Fibroblast of the aortic adventitia (primary cell): ENCODE results near the gene RAD21L1. TPM values are rescaled to one million over a fixed set of nuclear protein-coding genes. Genes with fewer than 3 reads are reported as not detected.

ENCODE experiments used
- DNase-seq: peaks from one replicate; pipeline ENCODE4 v3.0.0-alpha.2; 2010; ENCODE audit warnings: low read depth
- H3K4me3 ChIP-seq: 2 replicates; pipeline ENCODE4 v1.5.1; 2011; ENCODE audit warnings: low read depth, mild to moderate bottlenecking, control low read depth, low read length, moderate library complexity
- total RNA-seq: library from RNA; depleted of rRNA; stranded (reverse); fragments of >200 nt; gene quantifications from 2 replicates; pipeline ENCODE4 v1.2.3, GENCODE V29; 2012; ENCODE audit warnings: low replicate concordance
- TF ChIP-seq, protein P1 (sequence below): IDR thresholded peaks from 2 replicates; pipeline ENCODE4 v1.5.1; 2011; ENCODE audit warnings: mild to moderate bottlenecking, low read length, control low read depth, inconsistent platforms; ENCODE audit not compliant: insufficient read depth

Gene RAD21L1
- total RNA-seq, 1 donor, result not detected

DNA sequence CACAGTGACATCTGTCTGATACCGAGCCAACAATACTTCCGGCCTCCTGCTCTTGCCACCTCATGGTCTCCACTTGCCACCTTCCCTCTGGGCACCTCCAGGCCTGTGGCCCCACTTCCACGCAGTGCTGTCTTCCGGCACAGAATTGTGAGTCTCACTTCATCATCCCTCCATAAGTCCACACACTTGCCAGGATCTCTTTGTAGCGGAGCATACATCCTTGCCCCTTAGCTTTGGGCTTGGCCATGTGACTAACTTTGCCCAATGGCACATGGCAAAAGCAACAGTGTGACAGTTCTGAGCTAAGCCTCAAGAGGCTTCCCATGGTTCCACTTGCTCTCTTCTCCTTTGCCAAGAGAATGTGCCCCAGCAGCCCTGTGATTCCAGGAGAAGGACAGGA, 27.1 kb upstream of the RAD21L1 start:
- TF ChIP-seq, protein P1, sequence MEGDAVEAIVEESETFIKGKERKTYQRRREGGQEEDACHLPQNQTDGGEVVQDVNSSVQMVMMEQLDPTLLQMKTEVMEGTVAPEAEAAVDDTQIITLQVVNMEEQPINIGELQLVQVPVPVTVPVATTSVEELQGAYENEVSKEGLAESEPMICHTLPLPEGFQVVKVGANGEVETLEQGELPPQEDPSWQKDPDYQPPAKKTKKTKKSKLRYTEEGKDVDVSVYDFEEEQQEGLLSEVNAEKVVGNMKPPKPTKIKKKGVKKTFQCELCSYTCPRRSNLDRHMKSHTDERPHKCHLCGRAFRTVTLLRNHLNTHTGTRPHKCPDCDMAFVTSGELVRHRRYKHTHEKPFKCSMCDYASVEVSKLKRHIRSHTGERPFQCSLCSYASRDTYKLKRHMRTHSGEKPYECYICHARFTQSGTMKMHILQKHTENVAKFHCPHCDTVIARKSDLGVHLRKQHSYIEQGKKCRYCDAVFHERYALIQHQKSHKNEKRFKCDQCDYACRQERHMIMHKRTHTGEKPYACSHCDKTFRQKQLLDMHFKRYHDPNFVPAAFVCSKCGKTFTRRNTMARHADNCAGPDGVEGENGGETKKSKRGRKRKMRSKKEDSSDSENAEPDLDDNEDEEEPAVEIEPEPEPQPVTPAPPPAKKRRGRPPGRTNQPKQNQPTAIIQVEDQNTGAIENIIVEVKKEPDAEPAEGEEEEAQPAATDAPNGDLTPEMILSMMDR, result no peak
- no peak for DNase-seq
- no peak overlapping the region for H3K4me3 ChIP-seq

GRCh38 chr20:1199212-1199873, 26.5 kb upstream of the RAD21L1 start:
- TF ChIP-seq, protein P1, result no peak
- no peak for DNase-seq

DNA sequence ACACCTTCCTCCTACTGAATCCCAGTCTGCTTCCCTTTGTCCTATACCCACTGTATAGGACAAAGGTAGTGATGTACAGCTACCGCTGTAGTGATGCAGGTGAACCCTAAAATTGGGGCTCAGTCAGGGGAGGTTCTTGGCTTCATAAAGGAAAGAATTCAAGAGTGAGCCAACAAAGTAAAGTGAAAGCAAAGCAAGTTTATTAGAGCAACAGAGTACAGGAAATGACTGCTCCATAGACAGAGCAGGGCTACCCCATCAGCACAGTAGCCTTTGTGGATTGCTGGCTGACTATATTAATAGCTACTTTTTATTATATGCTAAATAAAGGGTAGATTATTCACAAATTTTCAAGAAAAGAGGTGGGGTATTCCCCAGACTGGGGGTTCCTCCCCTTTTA, 25.9 kb upstream of the RAD21L1 start:
- H3K4me3 ChIP-seq, result no peak overlapping the region
- DNase-seq, result no peak

More at GRCh38 chr20:1199212-1199873, 26.5 kb upstream of the RAD21L1 start:
- H3K4me3 ChIP-seq, result no peak overlapping the region

DNA sequence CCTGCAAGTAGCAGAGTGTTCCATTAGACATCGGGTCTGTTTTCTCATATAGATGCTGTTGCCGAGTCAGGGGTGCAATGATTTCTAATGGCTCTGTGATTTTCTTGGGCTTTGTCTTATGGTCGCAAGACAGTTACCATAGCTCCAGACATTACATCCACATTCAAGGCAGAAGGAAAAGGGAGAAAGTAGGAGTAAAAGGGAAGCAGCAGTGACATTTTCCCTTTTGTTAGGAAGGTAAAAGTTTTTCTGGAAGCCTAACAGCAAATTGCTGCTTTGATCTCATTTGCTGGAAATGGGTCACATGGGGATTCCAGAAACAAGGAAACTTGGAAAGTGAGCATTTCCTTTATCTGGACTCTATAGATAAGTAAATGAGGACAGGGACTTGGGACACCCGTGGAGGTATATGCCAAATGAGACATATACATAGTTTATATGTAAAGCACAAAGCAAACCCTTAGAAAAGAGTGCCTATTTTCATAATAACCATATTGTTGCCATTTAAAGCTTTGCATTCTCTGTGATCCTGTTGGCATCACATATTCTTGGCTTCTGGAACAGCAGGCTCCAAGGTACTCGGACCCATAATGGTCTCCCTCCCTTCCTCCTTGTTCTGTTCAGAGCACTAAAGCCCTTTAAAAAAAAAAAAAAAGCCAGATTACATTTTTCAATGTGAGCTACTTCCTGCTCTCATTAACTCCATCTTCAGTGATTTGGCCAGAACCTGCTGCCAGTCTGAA, 22.9 kb upstream of the RAD21L1 start, which contains the start of gene C20orf202:
Gene C20orf202 (plus strand): TSS at position 693 of the 743 bp plus-strand sequence. CDS start 132 bp downstream, outside the sequence.
- no peak for DNase-seq
- no peak within 1 kb of the TSS for H3K4me3 ChIP-seq
- TF ChIP-seq, protein P1, result no peak

More for the DNA sequence above, 25.9 kb upstream of the RAD21L1 start:
- TF ChIP-seq, protein P1, result no peak

DNA sequence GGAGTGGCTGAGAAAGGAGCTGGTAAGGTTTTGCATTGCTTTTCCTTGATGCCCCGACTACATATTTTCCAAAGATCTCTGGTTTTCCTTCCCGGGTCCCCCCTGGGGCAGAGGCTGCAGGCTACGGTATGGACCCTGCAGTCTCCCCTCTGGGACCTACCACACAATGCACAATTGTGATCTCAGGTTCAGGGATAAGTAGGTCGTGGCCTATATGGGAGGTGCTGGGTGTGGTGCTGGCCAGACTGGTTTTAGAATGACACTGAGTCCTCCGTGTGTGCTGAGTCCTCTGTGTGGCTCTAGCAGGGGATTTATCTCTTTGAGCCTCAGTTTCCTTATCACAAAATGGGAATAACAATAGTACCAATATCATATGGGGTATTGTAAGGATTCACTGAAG, 22.2 kb upstream of the RAD21L1 start:
- DNase-seq, result no peak
- TF ChIP-seq, protein P1, result no peak
- H3K4me3 ChIP-seq, result no peak overlapping the region

DNA sequence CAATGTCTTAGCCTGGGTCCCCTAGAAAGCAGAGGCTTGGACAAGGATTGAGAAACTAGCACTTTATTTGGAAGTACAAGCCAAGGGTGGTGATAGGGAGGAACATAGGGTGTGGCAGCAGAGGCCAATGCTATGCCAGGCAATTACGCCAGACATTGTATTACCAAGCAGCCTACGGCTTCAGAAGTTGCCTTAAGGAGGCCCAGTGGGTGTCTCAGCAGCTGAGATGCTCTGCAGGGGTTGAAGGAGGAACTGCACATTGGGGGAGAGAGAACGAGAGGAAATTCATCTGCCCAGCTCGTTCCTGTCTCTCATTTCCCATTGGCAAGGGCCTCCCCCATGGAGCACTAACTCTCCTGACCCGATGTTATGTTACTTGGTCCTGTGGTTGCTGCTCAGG, 21.7 kb upstream of the RAD21L1 start:
- no peak for DNase-seq
- TF ChIP-seq, protein P1, result no peak
- no peak overlapping the region for H3K4me3 ChIP-seq
